Sigmoid colon (tissue), 7 donors: ENCODE results near the gene ARAP3. TPM values are rescaled to one million over a fixed set of nuclear protein-coding genes. Genes with fewer than 3 reads are reported as not detected.

Experiments
- DNase-seq: peaks from one replicate; pipeline ENCODE4 v3.0.0-alpha.2; 2019
- H3K27ac ChIP-seq, 4 donors: fragments of 200-600 bp; sonication (generic); one replicate each; pipeline ENCODE4 v1.5.1; 2016 to 2019; ENCODE audit warnings: mild to moderate bottlenecking in 1 of 4
- H3K27me3 ChIP-seq, 3 donors: fragments of 200-600 bp; sonication (generic); one replicate each; pipeline ENCODE4 v1.5.1; 2019; ENCODE audit warnings: mild to moderate bottlenecking in 1 of 3
- H3K36me3 ChIP-seq, 4 donors: fragments of 200-600 bp; sonication (generic); one replicate each; pipeline ENCODE4 v1.5.1; 2016 to 2019
- H3K4me1 ChIP-seq, 4 donors: fragments of 200-600 bp; sonication (generic); one replicate each; pipeline ENCODE4 v1.5.1; 2017 to 2019
- H3K4me3 ChIP-seq, 4 donors: fragments of 200-600 bp; sonication (generic); one replicate each; pipeline ENCODE4 v1.5.1; 2017 to 2019; ENCODE audit warnings: mild to moderate bottlenecking in 2 of 4, moderate library complexity in 1 of 4
- H3K9me3 ChIP-seq, 4 donors: fragments of 200-600 bp in 3 of 4; sonication (generic) in 3 of 4; one replicate each; pipeline versions ENCODE4 v1.5.1 to v1.6.1; 2013 to 2019
- EP300 ChIP-seq, 4 donors: sonication (generic); formaldehyde crosslinking; IDR thresholded peaks; one replicate each; pipeline ENCODE4 v1.6.1; 2017; ENCODE audit warnings: antibody characterized with exemption in 4 of 4
- POLR2A ChIP-seq, 2 donors: fragments of 450-650 bp; IDR thresholded peaks; one replicate each; pipeline ENCODE4 v1.6.1; 2016; ENCODE audit warnings: antibody characterized with exemption in 2 of 2, mild to moderate bottlenecking in 2 of 2, moderate library complexity in 2 of 2
- POLR2AphosphoS5 ChIP-seq, 4 donors: sonication (generic); formaldehyde crosslinking; IDR thresholded peaks; one replicate each; pipeline ENCODE4 v1.6.1; 2017; ENCODE audit warnings: antibody characterized with exemption in 4 of 4
- WGBS, 2 donors: extraction: QIAGEN DNeasy Blood & Tissue Kit; methylation state at CpG; one replicate each; pipeline ENCODE4 v1.1.7; 2013; 5-methylcytosine and 5-hydroxymethylcytosine counted together
- intact Hi-C: fragments of 100-400 bp; cut with DNase I; formaldehyde crosslinking; loops from one replicate; pipeline ENCODE4 v1.15.1; 2023
- polyA plus RNA-seq, 3 donors: library from polyadenylated mRNA; stranded (reverse); fragments of 200-250 nt; gene quantifications; one replicate each; pipeline ENCODE4 v1.2.3, GENCODE V29; 2013
- total RNA-seq, 4 donors: library from RNA; depleted of rRNA; stranded (reverse); fragments of >200 nt; gene quantifications; one replicate each; pipeline ENCODE4 v1.1.0, GENCODE V29; 2016
- TF ChIP-seq, protein P1 (sequence below), 4 experiments: fragments of 450-650 bp in 3 of 4; fragments of 200-600 bp in 1 of 4; IDR thresholded peaks; one replicate each; pipeline ENCODE4 v1.5.1; 2016 to 2019; ENCODE audit warnings: antibody characterized with exemption in 4 of 4, mild to moderate bottlenecking in 3 of 4, moderate library complexity in 2 of 4
- donor health status: healthy with polysubstance abuse.
- donor health status: Bipolar disorder and iron deficiency.
- donor health status: healthy.

Gene ARAP3
- total and polyA plus RNA-seq, 7 donors: 1.2 to 7.8 (median 3.4) TPM

DNA sequence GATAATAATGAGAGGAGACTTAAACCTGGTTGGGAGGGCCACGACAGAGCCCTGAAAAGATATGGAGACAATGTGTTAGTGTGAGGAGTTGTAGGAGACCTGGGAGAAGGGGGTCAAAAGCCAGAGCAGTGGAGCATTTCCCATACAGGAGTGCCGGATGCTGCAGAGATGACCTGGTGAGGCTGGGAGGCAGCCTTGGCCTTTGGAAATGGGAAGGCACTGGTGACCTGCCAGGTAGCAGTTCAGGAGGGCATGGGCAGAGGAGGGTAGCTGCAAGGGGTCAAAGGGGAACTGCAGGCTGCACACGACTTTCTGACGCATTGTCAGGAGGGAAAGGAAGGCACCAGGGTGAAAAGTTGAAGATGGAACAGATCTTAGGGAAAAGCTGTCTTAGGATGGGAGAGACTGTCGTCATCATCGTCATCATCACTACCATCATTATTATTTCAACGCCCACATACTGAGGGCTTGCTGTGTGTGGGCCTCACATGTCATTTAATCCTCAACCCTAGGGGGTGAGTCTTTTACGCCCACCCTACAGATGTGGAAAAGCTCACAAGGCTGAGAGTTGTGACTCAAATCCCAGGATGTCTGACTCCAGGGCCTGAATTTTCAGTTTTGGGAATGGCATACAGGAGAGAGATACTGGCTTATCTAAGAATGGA lies 13.3 kb downstream of the ARAP3 start:
- WGBS, 2 donors: 83% methylated on average over 8 of the region's 8 CpGs
- DNase-seq: no peak
- Histone ChIP-seq H3K9me3 (no peaks in the 10 kb centered on the region), H3K36me3 (no peaks in the 10 kb centered on the region), H3K4me1 (peaks cover 0 to 4% (median 0%) of the 10 kb centered on the region in 4 donors), H3K27me3 (no peaks in the 10 kb centered on the region), H3K27ac (no peak overlapping the region), H3K4me3 (no peak overlapping the region)
- TF ChIP-seq POLR2AphosphoS5 (IDR thresholded peaks at IDR 0.05) (no peak), EP300 (IDR thresholded peaks at IDR 0.05) (no peak), POLR2A (IDR thresholded peaks at IDR 0.05) (no peak)
- TF ChIP-seq, protein P1, sequence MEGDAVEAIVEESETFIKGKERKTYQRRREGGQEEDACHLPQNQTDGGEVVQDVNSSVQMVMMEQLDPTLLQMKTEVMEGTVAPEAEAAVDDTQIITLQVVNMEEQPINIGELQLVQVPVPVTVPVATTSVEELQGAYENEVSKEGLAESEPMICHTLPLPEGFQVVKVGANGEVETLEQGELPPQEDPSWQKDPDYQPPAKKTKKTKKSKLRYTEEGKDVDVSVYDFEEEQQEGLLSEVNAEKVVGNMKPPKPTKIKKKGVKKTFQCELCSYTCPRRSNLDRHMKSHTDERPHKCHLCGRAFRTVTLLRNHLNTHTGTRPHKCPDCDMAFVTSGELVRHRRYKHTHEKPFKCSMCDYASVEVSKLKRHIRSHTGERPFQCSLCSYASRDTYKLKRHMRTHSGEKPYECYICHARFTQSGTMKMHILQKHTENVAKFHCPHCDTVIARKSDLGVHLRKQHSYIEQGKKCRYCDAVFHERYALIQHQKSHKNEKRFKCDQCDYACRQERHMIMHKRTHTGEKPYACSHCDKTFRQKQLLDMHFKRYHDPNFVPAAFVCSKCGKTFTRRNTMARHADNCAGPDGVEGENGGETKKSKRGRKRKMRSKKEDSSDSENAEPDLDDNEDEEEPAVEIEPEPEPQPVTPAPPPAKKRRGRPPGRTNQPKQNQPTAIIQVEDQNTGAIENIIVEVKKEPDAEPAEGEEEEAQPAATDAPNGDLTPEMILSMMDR (IDR thresholded peaks at IDR 0.05): no peak
- intact Hi-C loops: no loop called here

DNA sequence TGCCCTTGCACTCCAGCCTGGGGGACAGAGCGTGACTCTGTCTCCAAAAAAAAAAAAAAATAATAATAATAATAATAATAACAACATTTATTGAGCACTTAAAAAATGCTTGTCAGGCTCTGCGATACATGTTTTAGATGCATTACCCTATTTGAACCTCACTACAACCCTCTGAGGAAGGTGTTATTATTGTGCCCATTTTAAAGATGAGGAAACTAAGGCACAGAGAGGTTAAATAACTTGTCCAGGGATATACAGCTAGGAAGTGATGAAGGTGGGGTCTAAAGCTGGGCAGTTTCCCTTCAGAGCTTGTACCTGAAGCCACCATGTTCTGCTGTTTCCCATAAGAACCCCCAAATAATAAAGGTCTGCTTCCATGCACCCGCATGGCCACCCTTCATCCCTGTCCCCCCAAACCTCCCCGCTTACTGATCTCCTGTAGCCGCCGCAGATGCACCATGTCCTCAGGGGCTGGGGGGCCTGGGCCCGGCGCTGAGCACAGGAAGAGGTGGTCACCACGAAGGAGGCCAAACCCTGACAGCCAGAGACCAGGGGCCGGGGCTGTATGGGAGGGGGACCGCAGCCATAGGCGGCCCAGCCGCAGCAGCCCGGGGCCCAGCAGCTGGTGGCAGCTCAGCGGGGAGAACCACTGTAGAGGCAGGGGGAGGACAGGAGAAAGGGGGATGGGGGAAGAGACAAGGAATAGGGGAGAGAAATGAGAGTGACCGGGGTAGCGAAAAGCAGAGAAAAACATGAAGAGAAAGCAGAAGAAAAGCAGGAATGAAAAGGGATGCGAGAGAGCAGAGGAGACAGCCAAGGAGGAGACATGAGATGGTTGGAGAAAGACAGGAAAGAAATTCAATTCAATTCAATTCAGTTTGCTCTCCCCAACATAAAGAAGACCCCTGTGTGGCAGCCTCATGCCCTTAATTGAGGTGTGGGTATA lies 15.8 kb downstream of the ARAP3 start:
- Histone ChIP-seq H3K36me3 (no peaks in the 10 kb centered on the region), H3K4me1 (peaks cover 0 to 4% (median 0%) of the 10 kb centered on the region in 4 donors), H3K4me3 (no peak overlapping the region), H3K9me3 (no peaks in the 10 kb centered on the region), H3K27ac (no peak overlapping the region), H3K27me3 (no peaks in the 10 kb centered on the region)
- TF ChIP-seq POLR2A (IDR thresholded peaks at IDR 0.05): no peak
- no peak for DNase-seq
- intact Hi-C loops: no loop called here
- 90 to 96% methylated on average over 18 of the region's 18 CpGs for WGBS, 2 donors

DNA sequence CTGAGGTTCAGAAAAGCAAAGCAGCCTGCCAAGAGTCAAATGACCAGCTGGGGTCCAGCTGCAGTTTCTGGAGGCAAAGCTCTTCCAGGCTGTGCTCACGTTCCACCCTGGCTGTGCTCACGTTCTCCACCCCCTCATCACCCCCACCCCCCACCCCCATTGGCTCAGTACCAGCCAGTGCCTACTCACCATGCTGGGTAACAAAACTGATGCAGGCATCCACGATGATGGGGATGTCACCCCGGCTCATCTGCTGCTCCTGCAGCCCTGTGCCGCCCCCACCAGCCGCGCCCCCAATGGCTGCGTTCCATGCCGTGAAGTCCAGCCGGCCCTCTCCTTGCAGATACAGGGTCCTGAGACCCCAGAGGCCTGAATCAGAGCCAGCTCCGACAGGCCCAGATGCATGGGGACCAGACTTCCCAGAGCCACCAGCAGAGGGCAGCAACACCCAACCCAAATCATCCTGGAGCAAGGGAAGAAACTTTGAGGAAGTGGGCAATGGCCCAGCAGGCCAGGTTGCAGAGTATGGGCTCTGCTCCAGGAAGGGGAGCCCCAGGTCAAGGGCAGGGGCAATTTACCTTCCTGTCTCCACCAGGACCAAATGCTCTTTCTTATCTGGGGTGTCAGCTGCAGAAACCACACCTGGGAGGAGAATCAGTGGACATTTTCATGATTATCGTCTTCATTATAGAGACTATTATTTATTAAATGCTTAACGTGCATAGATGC lies 17.1 kb downstream of the ARAP3 start:
- Histone ChIP-seq H3K4me1 (peaks cover 0 to 4% (median 0%) of the 10 kb centered on the region in 4 donors), H3K9me3 (no peaks in the 10 kb centered on the region), H3K36me3 (no peaks in the 10 kb centered on the region), H3K27me3 (no peaks in the 10 kb centered on the region), H3K4me3 (no peak overlapping the region), H3K27ac (no peak overlapping the region)
- intact Hi-C loops: no loop called here
- no peak for TF ChIP-seq EP300 (IDR thresholded peaks at IDR 0.05)
- TF ChIP-seq, protein P1 (IDR thresholded peaks at IDR 0.05): peak in 3 of 4 experiments; percentile 70 to 80 (median 76)
- WGBS, 2 donors: 35 to 40% methylated on average over 13 of the region's 13 CpGs
- peak; percentile 84 for DNase-seq

DNA sequence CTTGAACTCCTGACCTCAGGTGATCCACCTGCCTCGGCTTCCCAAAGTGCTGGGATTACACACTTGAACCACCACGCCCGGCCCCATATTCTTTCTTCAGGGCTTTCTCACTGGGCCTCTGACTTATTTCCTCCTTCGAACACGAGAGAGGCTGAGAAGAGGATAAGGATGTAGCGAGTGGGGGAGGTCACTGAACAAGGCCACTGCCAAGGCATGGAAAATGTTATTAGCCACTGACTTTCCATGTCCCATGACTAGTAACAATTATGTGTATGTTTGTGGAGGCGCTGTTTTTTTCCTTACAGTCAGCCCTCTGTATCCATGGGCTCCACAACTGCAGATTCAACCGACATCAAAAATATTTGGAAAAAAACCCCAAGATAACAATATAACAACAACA lies 18.5 kb downstream of the ARAP3 start:
- Histone ChIP-seq H3K27me3 (no peaks in the 10 kb centered on the region), H3K9me3 (no peaks in the 10 kb centered on the region), H3K4me3 (no peak overlapping the region), H3K36me3 (no peaks in the 10 kb centered on the region), H3K27ac (no peak overlapping the region), H3K4me1 (peaks cover 0 to 4% (median 0%) of the 10 kb centered on the region in 4 donors)
- intact Hi-C loops: no loop called here
- TF ChIP-seq POLR2AphosphoS5 (IDR thresholded peaks at IDR 0.05): no peak
- TF ChIP-seq, protein P1 (IDR thresholded peaks at IDR 0.05): no peak
- TF ChIP-seq POLR2A (IDR thresholded peaks at IDR 0.05): no peak
- TF ChIP-seq EP300 (IDR thresholded peaks at IDR 0.05): no peak
- WGBS, 2 donors: 88 to 94% methylated on average over 8 of the region's 8 CpGs
- no peak for DNase-seq

DNA sequence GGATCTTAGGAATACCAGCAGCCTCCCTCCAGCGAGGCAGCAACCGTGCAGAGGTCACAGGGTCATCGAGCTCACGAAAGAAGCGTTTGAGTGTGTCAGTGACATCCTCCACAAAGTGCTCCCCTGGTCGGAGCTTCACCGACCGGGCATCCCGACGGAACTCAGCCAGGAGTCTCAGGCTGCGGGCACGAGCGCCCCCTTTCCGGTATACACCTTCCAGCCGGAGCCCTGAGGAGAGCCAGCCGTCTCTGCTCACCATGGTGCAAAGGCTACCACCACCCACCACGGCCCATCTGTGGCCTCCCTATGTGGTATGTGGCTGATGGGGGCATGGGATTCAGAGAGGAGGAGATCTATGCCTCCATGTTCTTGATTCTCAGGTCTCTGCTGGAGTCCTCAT lies 20.0 kb downstream of the ARAP3 start:
- intact Hi-C loops: no loop called here
- DNase-seq: no peak
- WGBS, 2 donors: 92 to 94% methylated on average over 17 of the region's 17 CpGs
- no peak for TF ChIP-seq EP300 (IDR thresholded peaks at IDR 0.05)
- no peak for TF ChIP-seq POLR2A (IDR thresholded peaks at IDR 0.05)
- TF ChIP-seq, protein P1 (IDR thresholded peaks at IDR 0.05): no peak
- TF ChIP-seq POLR2AphosphoS5 (IDR thresholded peaks at IDR 0.05): no peak
- no peak overlapping the region for H3K27ac ChIP-seq
- H3K9me3 ChIP-seq: no peaks in the 10 kb centered on the region
- H3K4me1 ChIP-seq: peaks cover 0 to 4% (median 0%) of the 10 kb centered on the region in 4 donors
- no peak overlapping the region for H3K4me3 ChIP-seq
- no peaks in the 10 kb centered on the region for H3K27me3 ChIP-seq
- H3K36me3 ChIP-seq: peaks cover 0 to under 1% (median 0%) of the 10 kb centered on the region in 4 donors
